H1 (cell line): ENCODE measurements around the gene F2RL2.

Source experiments
- CBX8 ChIP-seq: fragments of 300-800, 300-1000 bp; sonication (generic); IDR thresholded peaks from 2 replicates; pipeline ENCODE4 v1.7.1; 2016; ENCODE audit warnings: low read depth, low read length, borderline replicate concordance
- CTCF ChIP-seq, 3 experiments: IDR thresholded peaks; 1 replicate in 2 of 3; 2 replicates in 1 of 3; pipeline versions ENCODE4 v1.5.1 to v1.6.1; 2011; ENCODE audit warnings: low read length in 3 of 3, mild to moderate bottlenecking in 3 of 3, inconsistent platforms in 2 of 3, low read depth in 1 of 3, moderate library complexity in 1 of 3; ENCODE audit not compliant: insufficient read depth in 1 of 3; ENCODE audit errors: control extremely low read depth in 1 of 3
- EZH2 ChIP-seq: fragments of 200-600 bp; sonication (generic); IDR thresholded peaks from 2 replicates; pipeline ENCODE4 v1.7.1; 2012; ENCODE audit warnings: low read depth, mild to moderate bottlenecking, moderate library complexity, low read length, inconsistent platforms; ENCODE audit not compliant: severe bottlenecking
- GABPA ChIP-seq: IDR thresholded peaks from 2 replicates; pipeline ENCODE4 v1.6.1; 2011; ENCODE audit warnings: mild to moderate bottlenecking, low read length, moderate library complexity, borderline replicate concordance; ENCODE audit not compliant: insufficient read depth
- KDM5A ChIP-seq: fragments of 200-600 bp; IDR thresholded peaks from 2 replicates; pipeline ENCODE4 v1.7.1; 2012; ENCODE audit warnings: mild to moderate bottlenecking, low read length, inconsistent platforms, mixed read lengths
- POLR2A ChIP-seq, 2 experiments: IDR thresholded peaks; 1 replicate in 1 of 2; 2 replicates in 1 of 2; pipeline ENCODE4 v1.6.1; 2011; ENCODE audit warnings: low read depth in 2 of 2, low read length in 2 of 2, mild to moderate bottlenecking in 2 of 2; ENCODE audit errors: control extremely low read depth in 1 of 2
- POLR2AphosphoS5 ChIP-seq: IDR thresholded peaks from 2 replicates; pipeline ENCODE4 v1.6.1; 2011; ENCODE audit warnings: low read depth, low read length
- SRF ChIP-seq: IDR thresholded peaks from 2 replicates; pipeline ENCODE4 v1.6.1; 2011; ENCODE audit warnings: mild to moderate bottlenecking, low read depth, low read length, moderate library complexity
- YY1 ChIP-seq: IDR thresholded peaks from 2 replicates; pipeline ENCODE4 v1.6.1; 2011; ENCODE audit warnings: low read depth, mild to moderate bottlenecking, low read length
- TF ChIP-seq, protein P1 (sequence below): IDR thresholded peaks from 2 replicates; pipeline ENCODE4 v1.6.1; 2011; ENCODE audit warnings: low read length, improper control_type of control experiment
- TF ChIP-seq, protein P2 (sequence below): IDR thresholded peaks from 2 replicates; pipeline ENCODE4 v1.6.1; 2012; ENCODE audit warnings: inconsistent platforms

DNA sequence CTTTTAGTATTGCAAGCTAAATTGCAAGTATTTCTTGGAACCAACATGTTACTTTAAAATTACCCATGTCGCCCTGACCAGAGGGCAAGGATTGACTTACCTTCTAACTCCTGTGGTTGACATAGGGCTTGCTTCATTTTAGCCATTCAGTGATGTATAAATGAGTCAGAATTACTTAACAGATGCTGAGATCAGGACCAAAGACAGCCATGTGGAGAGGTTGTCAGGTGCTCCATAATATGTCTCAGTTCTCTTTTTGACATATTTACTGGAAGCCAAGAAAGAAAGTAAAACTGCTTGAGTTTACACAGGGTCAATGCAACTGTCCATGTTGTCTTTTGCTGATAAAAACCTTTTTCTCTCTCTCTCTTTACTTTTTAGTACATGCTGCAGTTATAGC lies 33.2 kb downstream of the F2RL2 start:
- TF ChIP-seq CTCF (IDR thresholded peaks at IDR 0.05; ENCODE audit: control extremely low read depth in 1 of 3, insufficient read depth in 1 of 3, low read depth in 1 of 3, low read length in 3 of 3) (no peak), CBX8 (no peak), YY1 (no peak), KDM5A (no peak), POLR2A (IDR thresholded peaks at IDR 0.05; ENCODE audit: control extremely low read depth in 1 of 2, low read depth in 2 of 2, low read length in 2 of 2) (no peak), EZH2 (no peak), SRF (no peak), GABPA (no peak), POLR2AphosphoS5 (no peak)
- TF ChIP-seq, protein P1, sequence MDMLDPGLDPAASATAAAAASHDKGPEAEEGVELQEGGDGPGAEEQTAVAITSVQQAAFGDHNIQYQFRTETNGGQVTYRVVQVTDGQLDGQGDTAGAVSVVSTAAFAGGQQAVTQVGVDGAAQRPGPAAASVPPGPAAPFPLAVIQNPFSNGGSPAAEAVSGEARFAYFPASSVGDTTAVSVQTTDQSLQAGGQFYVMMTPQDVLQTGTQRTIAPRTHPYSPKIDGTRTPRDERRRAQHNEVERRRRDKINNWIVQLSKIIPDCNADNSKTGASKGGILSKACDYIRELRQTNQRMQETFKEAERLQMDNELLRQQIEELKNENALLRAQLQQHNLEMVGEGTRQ, result no peak
- TF ChIP-seq, protein P2, sequence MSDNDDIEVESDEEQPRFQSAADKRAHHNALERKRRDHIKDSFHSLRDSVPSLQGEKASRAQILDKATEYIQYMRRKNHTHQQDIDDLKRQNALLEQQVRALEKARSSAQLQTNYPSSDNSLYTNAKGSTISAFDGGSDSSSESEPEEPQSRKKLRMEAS, result no peak
